Breast epithelium (tissue), 4 donors: ENCODE results near the gene GATAD2A. TPM values are rescaled to one million over a fixed set of nuclear protein-coding genes. Genes with fewer than 3 reads are reported as not detected.

ENCODE experiments used
- DNase-seq, 2 donors: peaks; one replicate each; pipeline ENCODE4 v3.0.0-alpha.2; 2019; ENCODE audit warnings: low spot score in 2 of 2
- H3K27ac ChIP-seq, 2 donors: fragments of 200-600 bp; sonication (generic) in 1 of 2; one replicate each; pipeline ENCODE4 v1.5.1; 2016 to 2019; ENCODE audit warnings: mild to moderate bottlenecking in 1 of 2
- H3K27me3 ChIP-seq, 2 donors: fragments of 200-600 bp; sonication (generic) in 1 of 2; one replicate each; pipeline versions ENCODE4 v1.5.1 to v1.6.0; 2017 to 2019; ENCODE audit warnings: control low read depth in 1 of 2, mild to moderate bottlenecking in 1 of 2
- H3K36me3 ChIP-seq: fragments of 200-600 bp; one replicate; pipeline ENCODE4 v1.5.1; 2019
- H3K4me1 ChIP-seq, 2 donors: fragments of 200-600 bp; sonication (generic); one replicate each; pipeline ENCODE4 v1.5.1; 2016 to 2019; ENCODE audit warnings: control low read depth in 1 of 2
- H3K4me3 ChIP-seq, 3 donors: fragments of 200-600 bp; sonication (generic); 1 replicate in 2 of 3; 2 replicates in 1 of 3; pipeline ENCODE4 v1.5.1; 2016 to 2019; ENCODE audit warnings: mild to moderate bottlenecking in 3 of 3, moderate library complexity in 2 of 3
- H3K9me3 ChIP-seq, 2 donors: fragments of 200-600 bp; sonication (generic) in 1 of 2; one replicate each; pipeline ENCODE4 v1.5.1; 2016 to 2019; ENCODE audit warnings: control low read depth in 1 of 2
- POLR2A ChIP-seq: fragments of 450-650 bp; IDR thresholded peaks from one replicate; pipeline ENCODE4 v1.6.1; 2016; ENCODE audit warnings: antibody characterized with exemption, mild to moderate bottlenecking, moderate library complexity
- POLR2AphosphoS5 ChIP-seq, 3 donors: sonication (generic); formaldehyde crosslinking; IDR thresholded peaks; one replicate each; pipeline ENCODE4 v1.6.1; 2017; ENCODE audit warnings: antibody characterized with exemption in 3 of 3
- intact Hi-C: fragments of 100-400 bp; cut with DNase I; formaldehyde crosslinking; loops from one replicate; pipeline ENCODE4 v1.15.1; 2023; ENCODE audit warnings: low total_unique reads
- total RNA-seq, 3 donors: library from RNA; depleted of rRNA; stranded (reverse); fragments of >200 nt; gene quantifications; one replicate each; pipeline ENCODE4 v1.1.0, GENCODE V29; 2016
- TF ChIP-seq, protein P1 (sequence below), 3 donors: fragments of 450-650 bp; IDR thresholded peaks; one replicate each; pipeline ENCODE4 v1.5.1; 2016 to 2017; ENCODE audit warnings: antibody characterized with exemption in 3 of 3, mild to moderate bottlenecking in 3 of 3, moderate library complexity in 3 of 3

Gene GATAD2A
- total RNA-seq, 3 donors from 2014 or later = 29.1 to 38.7 (median 33.6) TPM

DNA sequence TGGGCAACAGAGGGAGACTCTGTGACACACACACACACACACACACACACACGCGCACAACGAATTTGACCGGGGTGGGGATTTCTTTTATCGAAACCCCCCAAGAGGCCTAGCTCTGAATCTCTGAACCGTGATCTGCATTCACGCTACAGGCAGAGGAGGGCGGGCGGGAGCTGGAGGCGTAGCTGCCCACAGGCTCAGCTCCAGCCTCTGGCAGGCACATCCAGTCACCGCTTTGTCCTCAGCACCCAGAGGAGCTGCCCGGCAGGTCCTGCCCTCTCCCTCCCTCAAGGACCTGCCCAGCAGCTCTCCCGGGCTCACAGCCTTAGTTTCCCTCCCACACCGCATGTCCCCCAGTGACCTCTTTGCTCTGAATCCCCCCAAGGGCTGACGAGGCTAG lies 152.6 kb downstream of the GATAD2A start:
- no peaks in the 10 kb centered on the region for H3K27me3 ChIP-seq

More for the DNA sequence above, 152.6 kb downstream of the GATAD2A start:
- TF ChIP-seq, protein P1, sequence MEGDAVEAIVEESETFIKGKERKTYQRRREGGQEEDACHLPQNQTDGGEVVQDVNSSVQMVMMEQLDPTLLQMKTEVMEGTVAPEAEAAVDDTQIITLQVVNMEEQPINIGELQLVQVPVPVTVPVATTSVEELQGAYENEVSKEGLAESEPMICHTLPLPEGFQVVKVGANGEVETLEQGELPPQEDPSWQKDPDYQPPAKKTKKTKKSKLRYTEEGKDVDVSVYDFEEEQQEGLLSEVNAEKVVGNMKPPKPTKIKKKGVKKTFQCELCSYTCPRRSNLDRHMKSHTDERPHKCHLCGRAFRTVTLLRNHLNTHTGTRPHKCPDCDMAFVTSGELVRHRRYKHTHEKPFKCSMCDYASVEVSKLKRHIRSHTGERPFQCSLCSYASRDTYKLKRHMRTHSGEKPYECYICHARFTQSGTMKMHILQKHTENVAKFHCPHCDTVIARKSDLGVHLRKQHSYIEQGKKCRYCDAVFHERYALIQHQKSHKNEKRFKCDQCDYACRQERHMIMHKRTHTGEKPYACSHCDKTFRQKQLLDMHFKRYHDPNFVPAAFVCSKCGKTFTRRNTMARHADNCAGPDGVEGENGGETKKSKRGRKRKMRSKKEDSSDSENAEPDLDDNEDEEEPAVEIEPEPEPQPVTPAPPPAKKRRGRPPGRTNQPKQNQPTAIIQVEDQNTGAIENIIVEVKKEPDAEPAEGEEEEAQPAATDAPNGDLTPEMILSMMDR (IDR thresholded peaks at IDR 0.05) = no peak
- TF ChIP-seq POLR2A (no peak), POLR2AphosphoS5 (IDR thresholded peaks at IDR 0.05) (no peak)
- H3K36me3 ChIP-seq = no peaks in the 10 kb centered on the region
- DNase-seq = no peak
- H3K27ac ChIP-seq = no peak overlapping the region
- no peak overlapping the region for H3K4me3 ChIP-seq
- no peaks in the 10 kb centered on the region for H3K4me1 ChIP-seq
- intact Hi-C loops = no loop called here
- no peaks in the 10 kb centered on the region for H3K9me3 ChIP-seq

Other genes starting within 250 kb of the GATAD2A start
- gene MEF2B, start 235.4 kb upstream of the GATAD2A start, total RNA-seq = under 1 TPM in 2 of 3 donors, not detected in 1; 0.59 to 0.64 TPM
- 10 to 100 TPM; 15.2 to 18.0 (median 16.7) TPM for gene BORCS8, start 213.5 kb upstream of the GATAD2A start, total RNA-seq
- gene RFXANK, start 213.4 kb upstream of the GATAD2A start, total RNA-seq = 10 to 100 TPM; 43.9 to 51.1 (median 47.7) TPM
- gene NR2C2AP, start 202.3 kb upstream of the GATAD2A start, total RNA-seq = 10 to 100 TPM; 19.8 to 24.1 (median 21.6) TPM
- not detected for gene NCAN, start 193.7 kb upstream of the GATAD2A start, total RNA-seq
- under 1 TPM; 0.32 to 0.98 (median 0.88) TPM for gene TM6SF2, start 132.4 kb upstream of the GATAD2A start, total RNA-seq
- gene SUGP1, start 85.2 kb upstream of the GATAD2A start, total RNA-seq = 10 to 100 TPM; 23.8 to 31.6 (median 29.8) TPM
- gene MAU2, start 84.8 kb upstream of the GATAD2A start, total RNA-seq = 10 to 100 TPM; 33.4 to 59.4 (median 53.1) TPM
- 1 to 10 TPM in 2 of 3 donors, under 1 TPM in 1; 0.96 to 2.9 (median 2.3) TPM for gene TSSK6, start 109.9 kb downstream of the GATAD2A start, total RNA-seq
- 100 to 1,000 TPM in 1 of 3 donors, 10 to 100 TPM in 2; 97.3 to 134 (median 99.2) TPM for gene NDUFA13, start 110.5 kb downstream of the GATAD2A start, total RNA-seq
- 1 to 10 TPM in 2 of 3 donors, under 1 TPM in 1; 0.88 to 2.0 (median 1.3) TPM for gene YJEFN3, start 123.2 kb downstream of the GATAD2A start, total RNA-seq
- gene CILP2, start 132.6 kb downstream of the GATAD2A start, total RNA-seq = under 1 TPM; 0.15 to 0.66 (median 0.16) TPM
- gene PBX4, start 213.0 kb downstream of the GATAD2A start, total RNA-seq = 1 to 10 TPM; 3.4 to 5.9 (median 5.6) TPM
- 10 to 100 TPM in 2 of 3 donors, 1 to 10 TPM in 1; 3.2 to 17.1 (median 16.4) TPM for gene LPAR2, start 222.5 kb downstream of the GATAD2A start, total RNA-seq
- 10 to 100 TPM in 1 of 3 donors, 1 to 10 TPM in 2; 7.9 to 10.4 (median 8.5) TPM for gene GMIP, start 238.0 kb downstream of the GATAD2A start, total RNA-seq